Heart left ventricle (tissue), 16 donors: ENCODE data around the gene RARS1. TPM values are rescaled to one million over a fixed set of nuclear protein-coding genes. Genes with fewer than 3 reads are reported as not detected.
A peak's percentile ranks its signal among the peaks of the same experiment; 100 is the strongest.

ENCODE experiments used
- ATAC-seq, 4 donors: fragments of 200-7000 bp; cut with Tn5 transposase; one replicate each; pipeline ENCODE4 v1.9.1; 2020 to 2022; ENCODE audit warnings: moderate library complexity in 4 of 4, mild to moderate bottlenecking in 3 of 4, moderate number of reproducible peaks in 1 of 4
- DNase-seq, 5 donors: peaks; one replicate each; pipeline ENCODE4 v3.0.0-alpha.2; 2020
- H3K27ac ChIP-seq, 12 donors: fragments of 200-600 bp; sonication (generic) in 4 of 12; one replicate each; pipeline versions ENCODE4 v1.5.0 to v1.8.0; 2016 to 2022; ENCODE audit warnings: mild to moderate bottlenecking in 2 of 12
- H3K27me3 ChIP-seq, 9 donors: fragments of 200-600 bp; sonication (generic) in 2 of 9; one replicate each; pipeline versions ENCODE4 v1.5.1 to v1.8.0; 2016 to 2022; ENCODE audit warnings: mild to moderate bottlenecking in 3 of 9
- H3K36me3 ChIP-seq, 9 donors: fragments of 200-600 bp; sonication (generic) in 2 of 9; one replicate each; pipeline versions ENCODE4 v1.5.0 to v1.8.0; 2018 to 2022; ENCODE audit warnings: mild to moderate bottlenecking in 2 of 9
- H3K4me1 ChIP-seq, 12 donors: fragments of 200-600 bp; sonication (generic) in 4 of 12; one replicate each; pipeline versions ENCODE4 v1.5.0 to v1.8.0; 2016 to 2022; ENCODE audit warnings: mild to moderate bottlenecking in 3 of 12
- H3K4me3 ChIP-seq, 12 donors: fragments of 200-600 bp; sonication (generic) in 4 of 12; one replicate each; pipeline versions ENCODE4 v1.5.0 to v1.8.0; 2017 to 2022; ENCODE audit warnings: mild to moderate bottlenecking in 9 of 12, moderate library complexity in 4 of 12
- H3K9me3 ChIP-seq, 12 donors: fragments of 200-600 bp; sonication (generic) in 4 of 12; one replicate each; pipeline versions ENCODE4 v1.5.0 to v1.8.0; 2016 to 2022; ENCODE audit warnings: mild to moderate bottlenecking in 1 of 12
- CTCF ChIP-seq, 12 donors: fragments of 200-600 bp; sonication (generic) in 4 of 12; IDR thresholded peaks; one replicate each; pipeline versions ENCODE4 v1.5.0 to v1.8.0; 2018 to 2022; ENCODE audit warnings: antibody characterized with exemption in 12 of 12, mild to moderate bottlenecking in 5 of 12
- POLR2A ChIP-seq, 2 donors: fragments of 450-650 bp; IDR thresholded peaks; one replicate each; pipeline ENCODE4 v1.6.1; 2017; ENCODE audit warnings: antibody characterized with exemption in 2 of 2, mild to moderate bottlenecking in 2 of 2, moderate library complexity in 2 of 2
- WGBS, 4 donors: extraction: QIAGEN DNeasy Blood & Tissue Kit in 2 of 4; methylation state at CpG; one replicate each; pipeline versions ENCODE4 v1.1.5 to v1.1.7; 2013 to 2018; 5-methylcytosine and 5-hydroxymethylcytosine counted together
- intact Hi-C, 10 donors: fragments of 100-400 bp; cut with DNase I; formaldehyde crosslinking; loops; one replicate each; pipeline versions ENCODE4 v1.11.1 to v1.14.2; 2022
- polyA plus RNA-seq, 2 donors: library from polyadenylated mRNA; stranded (reverse); fragments of 200-250 nt; gene quantifications; one replicate each; pipeline ENCODE4 v1.2.3, GENCODE V29; 2013
- total RNA-seq, 9 donors: library from RNA; depleted of rRNA in 2 of 9; stranded (reverse); fragments of >200 nt in 2 of 9; fragmentation: NEBNext Ultra II Directional in 3 of 9; extraction: Animal tissue kit (Norgen Biotek cat#: 25700) in 3 of 9; gene quantifications; one replicate each; pipeline versions ENCODE4 v1.1.0 to v1.2.4, GENCODE V29; 2016 to 2023
- donor health status: ischemic (EF 13 %, LVEDD 7.1; RV severe dilation, severe dysfunction).
- donor health status: healthy with polysubstance abuse.
- donor health status: DM: no; HTN: yes; CAD: no.
- donor health status: DM: no; HTN: no; CAD: no.
- donor health status: ischemic (EF 25% LVEDD 6.9; RV normal size, moderate dysfunction).
- donor health status: ischemic (EF 25% LVEDD 5.7; RV mildly dilated, moderate dysfunction).
- donor health status: healthy.
- donor health status: DM: yes; HTN: yes; CAD: no.
- donor health status: ischemic (EF 35%, LVEDD 5.7; RV mildly dilated, moderate dysfunction).
- donor health status: nonischemic (EF 11% LVEDD 7.7; RV severe dilation, severe dysfunction).
- donor health status: DM: yes; HTN: yes; CAD: no.
- donor health status: PGD.
- donor health status: ischemic (EF 29% LVEDD 5.4; RV normal size, mild dysfunction).
- donor health status: nonischemic (EF 23%, LVEDD 6.1; RV moderate dilation, normal function).

RARS1 gene
- total and polyA plus RNA-seq, 11 donors = 21.1 to 64.4 (median 48.6) TPM

GRCh38 chr5:168469816-168470215, 16.5 kb upstream of the RARS1 start:
- no peaks in the 10 kb centered on the region for H3K27me3 ChIP-seq
- intact Hi-C loops = no loop called here
- TF ChIP-seq POLR2A (IDR thresholded peaks at IDR 0.05) = no peak
- TF ChIP-seq CTCF (IDR thresholded peaks at IDR 0.05) = no peak
- no peaks in the 10 kb centered on the region for H3K9me3 ChIP-seq
- H3K27ac ChIP-seq = no peak overlapping the region
- no peak overlapping the region for H3K4me3 ChIP-seq
- ATAC-seq = no peak
- no peaks in the 10 kb centered on the region for H3K36me3 ChIP-seq
- no peak for DNase-seq
- 80 to 86% (median 84%) methylated on average over 3 of the region's 3 CpGs for WGBS, 4 donors
- peaks cover 0 to 3% (median 0%) of the 10 kb centered on the region in 12 donors for H3K4me1 ChIP-seq

- 78 to 81% (median 81%) methylated on average over 4 of the region's 4 CpGs for WGBS, 4 donors
- H3K4me3 ChIP-seq = no peak overlapping the region
- H3K27me3 ChIP-seq = no peaks in the 10 kb centered on the region
- peaks cover 0 to 3% (median 0%) of the 10 kb centered on the region in 12 donors for H3K4me1 ChIP-seq
- H3K27ac ChIP-seq = no peak overlapping the region
- no peaks in the 10 kb centered on the region for H3K36me3 ChIP-seq
- no peaks in the 10 kb centered on the region for H3K9me3 ChIP-seq
- no peak for TF ChIP-seq POLR2A (IDR thresholded peaks at IDR 0.05)
- no peak for TF ChIP-seq CTCF (IDR thresholded peaks at IDR 0.05)
- intact Hi-C loops = no loop called here
- ATAC-seq = no peak
- no peak for DNase-seq
Observed at GRCh38 chr5:168471785-168472184, 14.5 kb upstream of the RARS1 start.

- ATAC-seq = peak in 3 of 4 donors; percentile 76 to 85 (median 81)
- H3K4me3 ChIP-seq = no peak overlapping the region
- 55 to 72% (median 61%) methylated on average over 5 of the region's 5 CpGs for WGBS, 4 donors
- no peak overlapping the region for H3K27ac ChIP-seq
- TF ChIP-seq CTCF (IDR thresholded peaks at IDR 0.05) = peak in 2 of 12 donors; percentile 12 to 32
- no peak for TF ChIP-seq POLR2A (IDR thresholded peaks at IDR 0.05)
- H3K27me3 ChIP-seq = no peaks in the 10 kb centered on the region
- intact Hi-C loops = no loop called here
- H3K36me3 ChIP-seq = no peaks in the 10 kb centered on the region
- H3K4me1 ChIP-seq = peaks cover 0 to 3% (median 0%) of the 10 kb centered on the region in 12 donors
- no peak for DNase-seq
- H3K9me3 ChIP-seq = no peaks in the 10 kb centered on the region
Observed at GRCh38 chr5:168472329-168472728, 13.9 kb upstream of the RARS1 start.

- no peak for TF ChIP-seq CTCF (IDR thresholded peaks at IDR 0.05)
- TF ChIP-seq POLR2A (IDR thresholded peaks at IDR 0.05) = no peak
- H3K9me3 ChIP-seq = no peaks in the 10 kb centered on the region
- DNase-seq (no peak), ATAC-seq (no peak)
- intact Hi-C loops = no loop called here
- no peak overlapping the region for H3K4me3 ChIP-seq
- H3K27me3 ChIP-seq = no peaks in the 10 kb centered on the region
- H3K27ac ChIP-seq = no peak overlapping the region
- 41 to 58% (median 45%) methylated on average over 1 of the region's 1 CpG for WGBS, 4 donors
- no peaks in the 10 kb centered on the region for H3K36me3 ChIP-seq
- peaks cover 0 to 3% (median 0%) of the 10 kb centered on the region in 12 donors for H3K4me1 ChIP-seq
Observed at GRCh38 chr5:168474319-168474718, 12.0 kb upstream of the RARS1 start.
